Fibroblast of mammary gland (primary cell): ENCODE measurements around the gene CLDN2.
A peak's percentile ranks its signal among the peaks of the same experiment; 100 is the strongest.

Source experiments
- DNase-seq: peaks from one replicate; pipeline ENCODE4 v3.0.0-alpha.2; 2010; ENCODE audit warnings: low read depth
- H3K4me3 ChIP-seq: 2 replicates; pipeline ENCODE4 v1.5.1; 2011; ENCODE audit warnings: low read depth, mild to moderate bottlenecking, low read length, moderate library complexity; ENCODE audit not compliant: control insufficient read depth
- TF ChIP-seq, protein P1 (sequence below): conservative IDR thresholded peaks from 2 replicates; pipeline ENCODE4 v1.5.1; 2011; ENCODE audit warnings: low read depth, low read length, inconsistent platforms; ENCODE audit not compliant: control insufficient read depth, insufficient read depth

CLDN2 gene

GRCh38 chrX:106902684-106903083 is 17.5 kb upstream of the CLDN2 start:
- TF ChIP-seq, protein P1, sequence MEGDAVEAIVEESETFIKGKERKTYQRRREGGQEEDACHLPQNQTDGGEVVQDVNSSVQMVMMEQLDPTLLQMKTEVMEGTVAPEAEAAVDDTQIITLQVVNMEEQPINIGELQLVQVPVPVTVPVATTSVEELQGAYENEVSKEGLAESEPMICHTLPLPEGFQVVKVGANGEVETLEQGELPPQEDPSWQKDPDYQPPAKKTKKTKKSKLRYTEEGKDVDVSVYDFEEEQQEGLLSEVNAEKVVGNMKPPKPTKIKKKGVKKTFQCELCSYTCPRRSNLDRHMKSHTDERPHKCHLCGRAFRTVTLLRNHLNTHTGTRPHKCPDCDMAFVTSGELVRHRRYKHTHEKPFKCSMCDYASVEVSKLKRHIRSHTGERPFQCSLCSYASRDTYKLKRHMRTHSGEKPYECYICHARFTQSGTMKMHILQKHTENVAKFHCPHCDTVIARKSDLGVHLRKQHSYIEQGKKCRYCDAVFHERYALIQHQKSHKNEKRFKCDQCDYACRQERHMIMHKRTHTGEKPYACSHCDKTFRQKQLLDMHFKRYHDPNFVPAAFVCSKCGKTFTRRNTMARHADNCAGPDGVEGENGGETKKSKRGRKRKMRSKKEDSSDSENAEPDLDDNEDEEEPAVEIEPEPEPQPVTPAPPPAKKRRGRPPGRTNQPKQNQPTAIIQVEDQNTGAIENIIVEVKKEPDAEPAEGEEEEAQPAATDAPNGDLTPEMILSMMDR, result no peak
- DNase-seq, result no peak
- no peak overlapping the region for H3K4me3 ChIP-seq

GRCh38 chrX:106903291-106903824 is 16.8 kb upstream of the CLDN2 start, which contains the start of gene RIPPLY1:
Gene RIPPLY1, minus strand, starts transcription at chrX:106903341. Its CDS starts 54 bp downstream, at chrX:106903287.
- TF ChIP-seq, protein P1, result no peak
- DNase-seq, result no peak
- no peak within 1 kb of the TSS for H3K4me3 ChIP-seq

- no peak for DNase-seq
- no peak overlapping the region for H3K4me3 ChIP-seq
- TF ChIP-seq, protein P1, result no peak
Observed at GRCh38 chrX:106903856-106904528, 16.2 kb upstream of the CLDN2 start.

- TF ChIP-seq, protein P1, result no peak
- no peak for DNase-seq
- no peak overlapping the region for H3K4me3 ChIP-seq
Observed at GRCh38 chrX:106905064-106905708, 15.0 kb upstream of the CLDN2 start.

GRCh38 chrX:106906361-106906760 is 13.8 kb upstream of the CLDN2 start:
- no peak overlapping the region for H3K4me3 ChIP-seq
- no peak for DNase-seq
- TF ChIP-seq, protein P1, result no peak

- TF ChIP-seq, protein P1, result no peak
- DNase-seq, result peak; percentile 62
- H3K4me3 ChIP-seq, result no peak overlapping the region
Observed at GRCh38 chrX:106912864-106913263, 7.3 kb upstream of the CLDN2 start.
